K562 (cell line): ENCODE data around the gene C16orf74. TPM values are rescaled to one million over a fixed set of nuclear protein-coding genes. Genes with fewer than 3 reads are reported as not detected.

ENCODE experiments used
- ARID3A ChIP-seq: IDR thresholded peaks from 2 replicates; pipeline ENCODE4 v1.6.1; 2012; ENCODE audit warnings: low read depth, low read length, improper control_type of control experiment, borderline replicate concordance
- CLOCK ChIP-seq: fragments of 250-450 bp; sonication (Bioruptor Pico); IDR thresholded peaks from 2 replicates; pipeline ENCODE4 v1.4.0; 2020; ENCODE audit warnings: mild to moderate bottlenecking, moderate library complexity, borderline replicate concordance
- ELF4 ChIP-seq: fragments of 450-650 bp; formaldehyde crosslinking; IDR thresholded peaks from 2 replicates; pipeline ENCODE4 v1.4.0; 2022; ENCODE audit warnings: missing genetic modification characterization
- ETV6 ChIP-seq, 3 experiments: fragments of 150-350 bp in 1 of 3; sonication (generic) in 1 of 3; formaldehyde crosslinking in 1 of 3; IDR thresholded peaks; 2 replicates each; pipeline versions ENCODE4 v1.6.1 to v1.8.0; 2014 to 2022; ENCODE audit warnings: borderline replicate concordance in 2 of 3, low read depth in 2 of 3, antibody characterized with exemption in 1 of 3, low read length in 1 of 3, mild to moderate bottlenecking in 1 of 3, missing genetic modification reagents in 1 of 3
- HDAC1 ChIP-seq, 2 experiments: fragments of 450-650 bp; IDR thresholded peaks; 2 replicates each; pipeline ENCODE4 v1.6.1; 2016 to 2017; ENCODE audit warnings: inconsistent platforms in 1 of 2, mild to moderate bottlenecking in 1 of 2, moderate library complexity in 1 of 2
- HLTF ChIP-seq: fragments of 450-650 bp; IDR thresholded peaks from 2 replicates; pipeline ENCODE4 v1.6.1; 2016
- MLLT1 ChIP-seq, 2 experiments: fragments of 450-650 bp; IDR thresholded peaks; 2 replicates each; pipeline ENCODE4 v1.6.1; 2016
- MTA1 ChIP-seq: fragments of 450-650 bp; IDR thresholded peaks from 2 replicates; pipeline ENCODE4 v1.6.1; 2017; ENCODE audit warnings: borderline replicate concordance
- SMAD1 ChIP-seq: fragments of 150-350 bp; IDR thresholded peaks from 2 replicates; pipeline ENCODE4 v1.6.1; 2014; ENCODE audit warnings: low read length, low read depth; ENCODE audit not compliant: partially characterized antibody
- SMARCA4 ChIP-seq: fragments of 450-650 bp; IDR thresholded peaks from 2 replicates; pipeline ENCODE4 v1.6.1; 2016
- SREBF2 ChIP-seq: sonication (generic); formaldehyde crosslinking; IDR thresholded peaks from 2 replicates; pipeline ENCODE4 v1.4.0; 2020; ENCODE audit warnings: mild to moderate bottlenecking, missing genetic modification reagents
- TRIM24 ChIP-seq, 2 experiments: fragments of 450-650 bp; IDR thresholded peaks; 2 replicates each; pipeline ENCODE4 v1.6.1; 2016
- U2AF2 ChIP-seq: fragments of 200-400 bp; formaldehyde crosslinking; optimal IDR thresholded peaks from 2 replicates; pipeline ENCODE3; 2017; ENCODE audit warnings: low read depth, mild to moderate bottlenecking, low read length
- ZBTB26 ChIP-seq: fragments of 450-650 bp; formaldehyde crosslinking; IDR thresholded peaks from 2 replicates; pipeline ENCODE4 v1.4.0; 2022; ENCODE audit warnings: missing genetic modification characterization
- ZNF165 ChIP-seq: fragments of 250-450 bp; sonication (Bioruptor Pico); IDR thresholded peaks from 2 replicates; pipeline ENCODE4 v1.4.0; 2020; ENCODE audit warnings: borderline replicate concordance
- ZNF197 ChIP-seq: fragments of 200-800 bp; sonication (Bioruptor generic); IDR thresholded peaks from 2 replicates; pipeline ENCODE4 v1.6.1; 2016; ENCODE audit warnings: low read depth, missing genetic modification characterization, missing compliant biosample characterization
- ZNF253 ChIP-seq: fragments of 250-450 bp; sonication (Bioruptor Pico); conservative IDR thresholded peaks from 2 replicates; pipeline ENCODE4 v1.6.1; 2021; ENCODE audit warnings: mild to moderate bottlenecking
- ZNF395 ChIP-seq: fragments of 200-800 bp; sonication (Bioruptor generic); IDR thresholded peaks from 2 replicates; pipeline ENCODE4 v1.6.1; 2017; ENCODE audit warnings: missing genetic modification characterization, missing compliant biosample characterization
- ZNF445 ChIP-seq: fragments of 250-450 bp; sonication (Bioruptor Pico); IDR thresholded peaks from 2 replicates; pipeline ENCODE4 v1.4.0; 2020; ENCODE audit warnings: low read depth, mild to moderate bottlenecking, moderate library complexity
- polyA plus RNA-seq, 8 experiments: library from polyadenylated mRNA; depleted of rRNA in 4 of 8; stranded (reverse) in 5 of 8; unstranded in 3 of 8; fragments of >200 nt; fragmentation: Nextera tagmentation in 2 of 8; fragmentation: Illumina TruSeq in 1 of 8; extraction: Ambion mirVana in 2 of 8; extraction: Trizol in 1 of 8; gene quantifications; 2 replicates each; pipeline versions ENCODE4 v1.2.1 to v1.2.3, GENCODE V29; 2011 to 2014; ENCODE audit warnings: inconsistent platforms in 1 of 8, missing spikeins in 1 of 8
- total RNA-seq, 7 experiments: library from RNA; depleted of rRNA in 6 of 7; stranded (reverse); fragments of >200 nt in 6 of 7; fragmentation: Illumina TruSeq in 2 of 7; extraction: Trizol in 2 of 7; gene quantifications; 2 replicates each; pipeline versions ENCODE4 v1.2.1 to v1.2.3, GENCODE V29; 2011 to 2021; ENCODE audit warnings: low replicate concordance in 1 of 7

The C16orf74 gene
- total and polyA plus RNA-seq, 9 of the 15 experiments (the other 6 are each of a cell fraction or from before 2014, with no cell fraction given): not detected

- TF ChIP-seq ZNF253 (CRISPR knock-in tag): no peak
- TF ChIP-seq ZBTB26 (CRISPR knock-in tag): 0 out of 2 replicates have a peak, but pooled peaks have one; percentile 45
- no peak for TF ChIP-seq ZNF395 (CRISPR knock-in tag)
- TF ChIP-seq ZNF445: no peak
- TF ChIP-seq U2AF2: no peak
- no peak for TF ChIP-seq ZNF197 (CRISPR knock-in tag)
- TF ChIP-seq ETV6 (IDR thresholded peaks at IDR 0.05; ENCODE audit: borderline replicate concordance in 1 of 2, low read depth in 2 of 2, low read length in 1 of 2): no peak
- no peak for TF ChIP-seq ETV6 (CRISPR knock-in tag; IDR thresholded peaks at IDR 0.05; ENCODE audit: borderline replicate concordance)
- TF ChIP-seq ZNF165: no peak
- 0 out of 2 replicates have a peak, but pooled peaks have one; percentile 13 for TF ChIP-seq ELF4
- no peak for TF ChIP-seq ARID3A
- no peak for TF ChIP-seq CLOCK (CRISPR knock-in tag)
- TF ChIP-seq HDAC1 (IDR thresholded peaks at IDR 0.05): peak in 1 of 2 experiments; percentile 77; a peak in 2 of 4 replicates
- TF ChIP-seq HLTF: peak; percentile 73; the same call in 1 of the 2 replicates
- no peak for TF ChIP-seq SMARCA4
- TF ChIP-seq TRIM24 (IDR thresholded peaks at IDR 0.05): 0 out of 4 replicates have a peak, but pooled peaks have one; percentile 13 to 17
- no peak for TF ChIP-seq SMAD1
- TF ChIP-seq MLLT1 (IDR thresholded peaks at IDR 0.05): 0 out of 4 replicates have a peak, but pooled peaks have one; percentile 59
- peak; percentile 74 for TF ChIP-seq MTA1
- no peak for TF ChIP-seq SREBF2 (CRISPR knock-in tag)
These were observed 34.7 kb downstream of the C16orf74 start (continued) for GRCh38 chr16:85716022-85716679.
